Psoas muscle (tissue), 8 donors: ENCODE results near the gene DCT. TPM values are rescaled to one million over a fixed set of nuclear protein-coding genes. Genes with fewer than 3 reads are reported as not detected.

Experiments used
- ATAC-seq, 4 donors: fragments of 200-7000 bp; cut with Tn5 transposase; one replicate each; pipeline ENCODE4 v1.9.1; 2020; ENCODE audit warnings: moderate library complexity in 3 of 4, mild to moderate bottlenecking in 2 of 4
- DNase-seq, 2 donors: peaks; one replicate each; pipeline ENCODE4 v3.0.0-alpha.2; 2020
- H3K27ac ChIP-seq: fragments of 200-600 bp; one replicate; pipeline ENCODE4 v1.8.0; 2022
- H3K27me3 ChIP-seq, 3 donors: fragments of 200-600 bp in 1 of 3; one replicate each; pipeline versions ENCODE4 v1.6.1 to v1.8.0; 2013 to 2022; ENCODE audit warnings: low read length in 2 of 3, mild to moderate bottlenecking in 2 of 3, moderate library complexity in 1 of 3; ENCODE audit not compliant: insufficient read depth in 3 of 3
- H3K36me3 ChIP-seq, 2 donors: fragments of 200-600 bp in 1 of 2; one replicate each; pipeline versions ENCODE4 v1.6.1 to v1.8.0; 2013 to 2022; ENCODE audit warnings: low read depth in 1 of 2, mild to moderate bottlenecking in 1 of 2, moderate library complexity in 1 of 2; ENCODE audit not compliant: insufficient read depth in 1 of 2
- H3K4me1 ChIP-seq: fragments of 200-600 bp; one replicate; pipeline ENCODE4 v1.8.0; 2022
- H3K4me3 ChIP-seq: fragments of 200-600 bp; one replicate; pipeline ENCODE4 v1.8.0; 2022; ENCODE audit warnings: mild to moderate bottlenecking
- H3K9me3 ChIP-seq: fragments of 200-600 bp; one replicate; pipeline ENCODE4 v1.8.0; 2022
- CTCF ChIP-seq: fragments of 200-600 bp; IDR thresholded peaks from one replicate; pipeline ENCODE4 v1.8.0; 2022; ENCODE audit warnings: antibody characterized with exemption
- WGBS, 3 donors: extraction: QIAGEN DNeasy Blood & Tissue Kit; methylation state at CpG; one replicate each; pipeline versions ENCODE4 v1.1.6 to v1.1.7; 2013; 5-methylcytosine and 5-hydroxymethylcytosine counted together
- intact Hi-C, 2 donors: fragments of 100-400 bp; cut with DNase I; formaldehyde crosslinking; loops; one replicate each; pipeline versions ENCODE4 v1.11.0 to v1.14.2; 2022
- polyA plus RNA-seq, 3 donors: library from polyadenylated mRNA; stranded (reverse); fragments of 200-250 nt; gene quantifications; one replicate each; pipeline ENCODE4 v1.2.3, GENCODE V29; 2013
- total RNA-seq, 4 donors: library from RNA; stranded (reverse); fragmentation: NEBNext Ultra II Directional in 2 of 4; extraction: Animal tissue kit (Norgen Biotek cat#: 25700) in 2 of 4; gene quantifications; one replicate each; pipeline versions ENCODE4 v1.2.1 to v1.2.4, GENCODE V29; 2021 to 2023
- donor health status: healthy with polysubstance abuse.
- donor health status: DM: no; HTN: no; CAD: no; lungs with moderate emphysema.
- donor health status: Bipolar disorder and iron deficiency.
- donor health status: healthy.
- donor health status: DM: yes; HTN: yes; CAD: no.
- donor health status: DM: no; HTN: no; CAD: no.
- donor health status: DM: no; HTN: no; CAD: no.
- donor health status: DM: yes; HTN: yes; CAD: no.

The DCT gene
- total and polyA plus RNA-seq, 7 donors = 0.04 to 0.64 (median 0.22) TPM

GRCh38 chr13:94408314-94409036, 71.0 kb downstream of the DCT start:
- H3K9me3 ChIP-seq = no peaks in the 10 kb centered on the region
- H3K4me3 ChIP-seq = no peak overlapping the region
- intact Hi-C loops = no loop called here
- WGBS, 3 donors = 82 to 88% (median 84%) methylated on average over 7 of the region's 7 CpGs
- ATAC-seq (no peak), DNase-seq (no peak)
- H3K27ac ChIP-seq = no peak overlapping the region
- no peaks in the 10 kb centered on the region for H3K36me3 ChIP-seq
- no peak for TF ChIP-seq CTCF
- H3K27me3 ChIP-seq = no peaks in the 10 kb centered on the region
- H3K4me1 ChIP-seq = no peaks in the 10 kb centered on the region

- Histone ChIP-seq H3K4me3 (no peak overlapping the region), H3K36me3 (no peaks in the 10 kb centered on the region), H3K27me3 (no peaks in the 10 kb centered on the region), H3K4me1 (no peaks in the 10 kb centered on the region), H3K27ac (no peak overlapping the region), H3K9me3 (no peaks in the 10 kb centered on the region)
- 86 to 89% (median 88%) methylated on average over 4 of the region's 4 CpGs for WGBS, 3 donors
- ATAC-seq (no peak), DNase-seq (no peak)
- no peak for TF ChIP-seq CTCF
- intact Hi-C loops = no loop called here
Observed at GRCh38 chr13:94400874-94401273, 78.6 kb downstream of the DCT start.

- Histone ChIP-seq H3K4me3 (no peak overlapping the region), H3K27ac (no peak overlapping the region), H3K27me3 (no peaks in the 10 kb centered on the region), H3K4me1 (no peaks in the 10 kb centered on the region), H3K36me3 (no peaks in the 10 kb centered on the region), H3K9me3 (no peaks in the 10 kb centered on the region)
- no peak for DNase-seq
- no peak for ATAC-seq
- intact Hi-C loops = no loop called here
- TF ChIP-seq CTCF = no peak
Observed at GRCh38 chr13:94399812-94400211, 79.7 kb downstream of the DCT start.

- H3K36me3 ChIP-seq = no peaks in the 10 kb centered on the region
- H3K27ac ChIP-seq = no peak overlapping the region
- H3K4me3 ChIP-seq = no peak overlapping the region
- ATAC-seq (no peak), DNase-seq (no peak)
- no peak for TF ChIP-seq CTCF
- intact Hi-C loops = no loop called here
- WGBS, 3 donors = 67 to 83% (median 81%) methylated on average over 5 of the region's 5 CpGs
- no peaks in the 10 kb centered on the region for H3K27me3 ChIP-seq
- no peaks in the 10 kb centered on the region for H3K4me1 ChIP-seq
- H3K9me3 ChIP-seq = no peaks in the 10 kb centered on the region
Observed at GRCh38 chr13:94395860-94396259, 83.6 kb downstream of the DCT start.

GRCh38 chr13:94394723-94395122, 84.8 kb downstream of the DCT start:
- Histone ChIP-seq H3K27me3 (no peaks in the 10 kb centered on the region), H3K4me1 (no peaks in the 10 kb centered on the region), H3K9me3 (no peaks in the 10 kb centered on the region), H3K36me3 (no peaks in the 10 kb centered on the region), H3K4me3 (no peak overlapping the region), H3K27ac (no peak overlapping the region)
- TF ChIP-seq CTCF = no peak
- DNase-seq (no peak), ATAC-seq (no peak)
- intact Hi-C loops = no loop called here
- WGBS, 3 donors = 62 to 71% (median 63%) methylated on average over 4 of the region's 4 CpGs
